Karpas-422 (cell line): ENCODE measurements around the gene OPA1. TPM values are rescaled to one million over a fixed set of nuclear protein-coding genes. Genes with fewer than 3 reads are reported as not detected.

Experiments
- DNase-seq: peaks from one replicate; pipeline ENCODE4 v3.0.0-alpha.2; 2015
- H2AFZ ChIP-seq: fragments of 200-600 bp; sonication (generic); 2 replicates; pipeline ENCODE4 v1.6.1; 2014; ENCODE audit warnings: antibody characterized with exemption, low read length, mixed read lengths
- H3K27ac ChIP-seq: fragments of 200-600 bp; sonication (generic); 2 replicates; pipeline ENCODE4 v1.5.1; 2014; ENCODE audit warnings: mild to moderate bottlenecking, low read length, moderate library complexity
- H3K27me3 ChIP-seq: fragments of 200-600 bp; sonication (generic); 2 replicates; pipeline ENCODE4 v1.6.1; 2014; ENCODE audit warnings: low read length, mixed read lengths
- H3K36me3 ChIP-seq: fragments of 200-600 bp; sonication (generic); 2 replicates; pipeline ENCODE4 v1.6.1; 2014; ENCODE audit warnings: low read length, mixed read lengths; ENCODE audit not compliant: insufficient read depth
- H3K4me1 ChIP-seq: fragments of 200-600 bp; sonication (generic); 2 replicates; pipeline ENCODE4 v1.6.1; 2014; ENCODE audit warnings: mild to moderate bottlenecking, low read length, mixed read lengths
- H3K4me2 ChIP-seq: fragments of 200-600 bp; sonication (generic); 2 replicates; pipeline ENCODE4 v1.6.1; 2014; ENCODE audit warnings: low read length, low read depth, mild to moderate bottlenecking; ENCODE audit not compliant: poor library complexity, severe bottlenecking
- H3K4me3 ChIP-seq: fragments of 200-600 bp; sonication (generic); 2 replicates; pipeline ENCODE4 v1.5.1; 2014; ENCODE audit warnings: mild to moderate bottlenecking, antibody characterized with exemption, low read length, mixed read lengths
- H3K79me2 ChIP-seq: fragments of 200-600 bp; sonication (generic); 2 replicates; pipeline ENCODE4 v1.6.1; 2014; ENCODE audit warnings: mild to moderate bottlenecking, low read length, mixed read lengths
- H3K9ac ChIP-seq: fragments of 200-600 bp; sonication (generic); 2 replicates; pipeline ENCODE4 v1.6.0; 2014; ENCODE audit warnings: low read length
- H3K9me2 ChIP-seq: fragments of 200-600 bp; sonication (generic), shearing (Covaris generic); replicated peaks from 2 replicates; pipeline ENCODE4 v1.6.0; 2014; ENCODE audit warnings: mild to moderate bottlenecking, low read length, moderate library complexity; ENCODE audit not compliant: insufficient read depth
- H3K9me3 ChIP-seq: fragments of 300-700, 200-600 bp; sonication (generic); 2 replicates; pipeline ENCODE4 v1.6.1; 2014; ENCODE audit warnings: low read length, mixed read lengths
- H4K20me1 ChIP-seq: fragments of 200-600 bp; sonication (generic); 2 replicates; pipeline ENCODE4 v1.6.1; 2014; ENCODE audit warnings: mild to moderate bottlenecking, antibody characterized with exemption, low read length, low read depth; ENCODE audit not compliant: insufficient read depth
- total RNA-seq: library from RNA; depleted of rRNA; stranded (reverse); fragments of >200 nt; shearing (Covaris generic); gene quantifications from 2 replicates; pipeline ENCODE4 v1.2.3, GENCODE V29; 2014; ENCODE audit warnings: low replicate concordance

OPA1 gene
- total RNA-seq, 1 experiment from 2014 or later, result 127 TPM

DNA sequence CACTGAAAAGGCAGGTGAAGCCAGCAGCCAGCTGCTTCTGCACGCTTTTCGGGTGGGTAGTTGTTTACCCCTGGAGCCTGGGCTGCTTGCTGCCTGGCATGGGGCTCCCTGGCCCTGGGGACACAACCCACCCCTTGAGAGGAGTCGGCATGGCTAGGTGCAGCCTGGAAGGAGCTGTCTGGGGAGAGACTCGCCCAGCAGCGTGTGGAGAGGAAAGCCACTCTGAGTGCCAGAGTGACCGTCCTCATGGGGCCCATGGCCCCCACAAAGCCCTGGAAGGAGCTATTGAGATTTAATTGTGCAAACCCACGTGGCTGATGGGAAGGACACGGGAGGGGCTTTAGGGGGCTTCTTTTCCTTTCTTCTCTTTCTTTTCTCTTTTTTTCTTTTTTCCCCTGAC is 137.5 kb downstream of the OPA1 start:
- Histone ChIP-seq H3K27me3 (no peaks in the 10 kb centered on the region), H3K4me2 (no peak overlapping the region), H4K20me1 (no peaks in the 10 kb centered on the region), H3K9me3 (no peaks in the 10 kb centered on the region), H3K36me3 (no peaks in the 10 kb centered on the region), H3K79me2 (no peaks in the 10 kb centered on the region), H3K9me2 (no peaks in the 10 kb centered on the region), H3K4me3 (no peak overlapping the region), H3K4me1 (no peaks in the 10 kb centered on the region), H3K27ac (no peak overlapping the region), H2AFZ (no peak overlapping the region), H3K9ac (no peak overlapping the region)
- DNase-seq, result no peak

DNA sequence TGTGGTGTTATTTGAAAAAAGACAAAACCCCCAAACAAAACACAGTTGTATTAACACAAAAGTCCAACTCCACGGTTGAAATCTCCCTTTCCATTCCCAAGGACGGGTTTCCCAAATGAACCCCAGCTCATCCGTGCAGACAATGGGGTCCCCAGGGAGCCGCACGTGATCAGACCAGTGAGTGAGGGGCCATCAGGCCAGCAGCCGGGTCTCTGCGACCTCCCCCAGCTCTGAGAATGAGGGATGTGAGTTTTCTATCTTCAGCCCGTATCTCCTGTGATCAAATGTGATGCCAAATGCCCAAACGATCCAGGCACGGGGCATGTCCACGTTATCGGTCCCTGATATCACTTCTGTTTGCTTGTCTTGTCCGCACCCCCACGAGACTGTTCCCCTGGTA is 138.0 kb downstream of the OPA1 start:
- no peak overlapping the region for H3K9ac ChIP-seq
- no peaks in the 10 kb centered on the region for H3K27me3 ChIP-seq
- no peaks in the 10 kb centered on the region for H4K20me1 ChIP-seq
- H3K4me1 ChIP-seq, result no peaks in the 10 kb centered on the region
- no peak overlapping the region for H3K4me2 ChIP-seq
- no peak overlapping the region for H3K4me3 ChIP-seq
- DNase-seq, result no peak
- H3K27ac ChIP-seq, result no peak overlapping the region
- H3K79me2 ChIP-seq, result no peaks in the 10 kb centered on the region
- no peaks in the 10 kb centered on the region for H3K9me2 ChIP-seq
- no peaks in the 10 kb centered on the region for H3K36me3 ChIP-seq
- H2AFZ ChIP-seq, result no peak overlapping the region
- no peaks in the 10 kb centered on the region for H3K9me3 ChIP-seq

DNA sequence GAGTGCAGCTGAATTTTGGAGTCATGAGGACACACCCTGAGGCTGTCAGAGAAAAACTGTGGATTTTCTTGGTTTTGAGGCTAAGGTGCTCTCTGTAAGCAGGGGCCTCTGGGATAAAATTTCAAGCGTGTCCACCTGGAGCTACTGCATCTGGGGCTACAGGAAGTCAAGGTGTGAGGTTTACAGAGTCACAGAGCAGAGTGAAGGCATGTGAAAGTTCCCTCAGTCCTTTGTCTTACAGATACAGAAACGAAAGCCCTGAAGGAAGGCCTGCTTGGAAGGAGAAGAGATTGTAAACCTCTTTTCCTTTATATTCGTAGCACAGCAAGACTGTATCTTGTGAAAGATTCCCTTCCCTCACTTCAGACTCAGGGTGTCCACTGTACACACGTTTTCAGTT is 138.6 kb downstream of the OPA1 start:
- no peaks in the 10 kb centered on the region for H3K9me2 ChIP-seq
- H3K4me1 ChIP-seq, result no peaks in the 10 kb centered on the region
- H3K4me3 ChIP-seq, result no peak overlapping the region
- H3K27ac ChIP-seq, result no peak overlapping the region
- H3K9me3 ChIP-seq, result no peaks in the 10 kb centered on the region
- H3K9ac ChIP-seq, result no peak overlapping the region
- H3K79me2 ChIP-seq, result no peaks in the 10 kb centered on the region
- no peaks in the 10 kb centered on the region for H3K36me3 ChIP-seq
- no peaks in the 10 kb centered on the region for H3K27me3 ChIP-seq
- no peak overlapping the region for H3K4me2 ChIP-seq
- DNase-seq, result no peak
- H2AFZ ChIP-seq, result no peak overlapping the region
- no peaks in the 10 kb centered on the region for H4K20me1 ChIP-seq

DNA sequence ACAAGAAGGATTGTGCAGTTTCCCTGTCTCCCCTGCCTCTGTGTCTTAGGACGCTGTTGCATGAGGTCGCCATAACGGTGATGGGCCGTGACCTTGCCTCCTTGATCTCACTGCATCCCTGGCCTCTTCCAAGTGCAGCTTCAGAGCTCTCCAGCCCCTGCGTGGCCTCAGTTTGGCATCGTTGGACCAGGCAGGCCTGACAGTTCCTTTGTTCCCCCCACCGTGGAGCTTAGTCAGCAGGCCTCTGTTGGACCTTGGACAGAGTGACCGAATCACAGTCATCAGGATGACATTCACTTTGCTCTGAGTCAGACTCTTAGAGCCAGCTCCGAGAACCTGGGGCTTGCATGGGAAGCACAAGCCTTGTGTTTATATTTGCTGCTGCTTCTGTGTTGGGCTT is 139.4 kb downstream of the OPA1 start:
- no peaks in the 10 kb centered on the region for H3K27me3 ChIP-seq
- H3K4me2 ChIP-seq, result no peak overlapping the region
- H3K9ac ChIP-seq, result no peak overlapping the region
- H3K9me2 ChIP-seq, result no peaks in the 10 kb centered on the region
- no peak overlapping the region for H2AFZ ChIP-seq
- no peak overlapping the region for H3K4me3 ChIP-seq
- no peaks in the 10 kb centered on the region for H3K36me3 ChIP-seq
- no peaks in the 10 kb centered on the region for H3K79me2 ChIP-seq
- H3K9me3 ChIP-seq, result no peaks in the 10 kb centered on the region
- H3K27ac ChIP-seq, result no peak overlapping the region
- no peaks in the 10 kb centered on the region for H3K4me1 ChIP-seq
- no peaks in the 10 kb centered on the region for H4K20me1 ChIP-seq
- DNase-seq, result no peak

DNA sequence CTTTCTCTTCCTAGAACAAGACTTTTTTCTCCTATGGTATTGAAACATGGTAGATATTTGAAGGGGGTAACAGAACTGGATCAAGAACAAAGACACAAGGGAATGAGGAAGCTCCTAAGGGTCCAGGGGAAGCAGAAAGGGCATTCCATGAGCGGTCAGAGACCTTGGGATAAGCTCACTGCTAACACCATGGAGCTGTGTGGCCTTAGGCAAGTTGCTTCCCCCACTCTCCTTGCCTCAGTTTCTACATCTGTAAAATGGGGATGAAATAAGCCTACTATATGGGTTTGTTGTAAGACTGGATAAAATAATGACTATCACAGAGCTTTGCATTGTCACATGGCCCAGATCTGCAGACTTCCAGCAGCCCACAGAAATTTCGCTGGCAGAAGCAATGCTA is 139.8 kb downstream of the OPA1 start:
- H3K9ac ChIP-seq, result no peak overlapping the region
- no peaks in the 10 kb centered on the region for H3K9me2 ChIP-seq
- DNase-seq, result no peak
- no peak overlapping the region for H3K27ac ChIP-seq
- no peaks in the 10 kb centered on the region for H3K79me2 ChIP-seq
- H3K27me3 ChIP-seq, result no peaks in the 10 kb centered on the region
- H3K4me1 ChIP-seq, result no peaks in the 10 kb centered on the region
- H3K36me3 ChIP-seq, result no peaks in the 10 kb centered on the region
- H4K20me1 ChIP-seq, result no peaks in the 10 kb centered on the region
- no peaks in the 10 kb centered on the region for H3K9me3 ChIP-seq
- H2AFZ ChIP-seq, result no peak overlapping the region
- H3K4me3 ChIP-seq, result no peak overlapping the region
- no peak overlapping the region for H3K4me2 ChIP-seq

DNA sequence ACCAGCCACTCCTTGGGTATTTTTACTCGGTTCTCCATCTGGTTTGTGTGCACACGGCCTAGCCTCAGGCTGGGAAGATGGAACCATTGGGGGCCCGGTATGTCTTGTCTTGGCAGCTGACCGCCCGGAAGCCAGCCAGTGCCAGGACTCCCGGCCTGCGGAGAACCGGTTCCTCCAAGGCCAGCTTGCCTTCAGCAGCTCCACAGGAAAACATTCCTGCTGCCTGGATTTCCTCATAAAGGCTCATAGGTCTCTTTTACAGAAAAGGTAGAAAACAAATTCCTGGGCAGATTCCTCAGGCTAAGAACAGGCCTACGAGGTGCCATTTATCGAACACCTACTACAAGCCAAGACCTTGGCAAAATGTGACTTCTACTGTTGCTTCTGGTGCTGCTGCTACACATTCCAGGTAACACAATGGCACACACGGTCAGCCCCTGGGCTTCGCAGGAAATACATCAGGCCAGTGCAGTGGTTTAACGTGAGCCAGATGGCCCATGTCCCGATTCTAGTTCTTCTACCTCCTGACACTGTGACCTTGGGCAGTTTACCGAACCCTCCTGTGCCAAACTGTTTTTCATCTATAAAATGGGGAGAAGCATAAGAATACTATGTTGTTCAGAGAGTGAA is 141.8 kb downstream of the OPA1 start:
- Histone ChIP-seq H2AFZ (no peak overlapping the region), H3K9me3 (no peaks in the 10 kb centered on the region), H3K4me1 (no peaks in the 10 kb centered on the region), H3K4me2 (no peak overlapping the region), H3K36me3 (no peaks in the 10 kb centered on the region), H4K20me1 (no peaks in the 10 kb centered on the region), H3K9ac (no peak overlapping the region), H3K27me3 (no peaks in the 10 kb centered on the region), H3K27ac (no peak overlapping the region), H3K79me2 (no peaks in the 10 kb centered on the region), H3K4me3 (no peak overlapping the region), H3K9me2 (no peaks in the 10 kb centered on the region)
- no peak for DNase-seq

DNA sequence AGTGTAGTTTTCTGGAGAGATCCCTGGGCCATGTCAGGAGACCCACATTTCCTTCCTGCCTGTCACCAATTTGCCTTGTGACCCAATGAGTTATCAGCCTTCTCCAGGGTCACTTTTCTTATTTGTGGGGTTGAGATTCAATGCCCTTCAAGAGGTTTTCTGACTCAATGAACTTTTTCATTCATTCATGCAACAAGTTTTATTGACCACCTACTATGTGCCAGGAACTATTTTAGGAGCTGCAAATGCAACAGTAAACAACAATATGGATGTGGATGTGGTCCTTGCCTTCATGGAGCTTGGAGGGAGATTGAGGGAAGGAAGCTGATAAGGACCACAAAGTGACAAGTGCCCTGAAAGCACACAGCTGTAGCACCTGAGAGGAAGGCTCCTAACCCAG is 142.8 kb downstream of the OPA1 start:
- Histone ChIP-seq H2AFZ (no peak overlapping the region), H3K4me1 (no peaks in the 10 kb centered on the region), H3K36me3 (no peaks in the 10 kb centered on the region), H3K27me3 (no peaks in the 10 kb centered on the region), H3K79me2 (no peaks in the 10 kb centered on the region), H3K9me3 (no peaks in the 10 kb centered on the region), H3K4me2 (no peak overlapping the region), H3K27ac (no peak overlapping the region), H3K4me3 (no peak overlapping the region), H3K9me2 (no peaks in the 10 kb centered on the region), H3K9ac (no peak overlapping the region), H4K20me1 (no peaks in the 10 kb centered on the region)
- DNase-seq, result no peak

DNA sequence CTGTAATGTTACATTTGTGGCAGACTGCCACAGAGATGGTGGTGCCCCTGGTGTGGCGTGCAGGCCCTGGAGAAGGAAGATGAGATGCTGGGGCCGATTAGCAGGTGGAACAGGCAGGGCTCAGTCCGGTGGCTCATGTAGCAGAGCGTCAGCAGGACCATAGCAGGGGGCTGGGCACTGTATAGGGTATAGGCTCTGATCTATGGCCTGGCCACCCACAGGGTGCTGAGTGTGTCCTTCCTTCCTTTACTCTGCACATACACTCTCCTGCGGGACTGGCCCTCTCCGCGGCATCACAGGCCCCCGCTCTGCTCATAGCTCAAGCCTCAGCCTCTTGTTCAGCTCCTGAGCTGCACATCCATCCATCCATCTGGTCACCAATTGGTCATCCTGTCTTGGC is 143.6 kb downstream of the OPA1 start:
- no peak for DNase-seq
- H2AFZ ChIP-seq, result no peak overlapping the region
- H3K36me3 ChIP-seq, result no peaks in the 10 kb centered on the region
- no peaks in the 10 kb centered on the region for H3K79me2 ChIP-seq
- no peak overlapping the region for H3K4me3 ChIP-seq
- no peaks in the 10 kb centered on the region for H3K9me2 ChIP-seq
- H3K4me1 ChIP-seq, result no peaks in the 10 kb centered on the region
- no peak overlapping the region for H3K9ac ChIP-seq
- no peaks in the 10 kb centered on the region for H3K9me3 ChIP-seq
- no peaks in the 10 kb centered on the region for H4K20me1 ChIP-seq
- no peak overlapping the region for H3K27ac ChIP-seq
- no peaks in the 10 kb centered on the region for H3K27me3 ChIP-seq
- H3K4me2 ChIP-seq, result no peak overlapping the region
